Measurements from ENCODE around the gene SLC7A6.

DNA sequence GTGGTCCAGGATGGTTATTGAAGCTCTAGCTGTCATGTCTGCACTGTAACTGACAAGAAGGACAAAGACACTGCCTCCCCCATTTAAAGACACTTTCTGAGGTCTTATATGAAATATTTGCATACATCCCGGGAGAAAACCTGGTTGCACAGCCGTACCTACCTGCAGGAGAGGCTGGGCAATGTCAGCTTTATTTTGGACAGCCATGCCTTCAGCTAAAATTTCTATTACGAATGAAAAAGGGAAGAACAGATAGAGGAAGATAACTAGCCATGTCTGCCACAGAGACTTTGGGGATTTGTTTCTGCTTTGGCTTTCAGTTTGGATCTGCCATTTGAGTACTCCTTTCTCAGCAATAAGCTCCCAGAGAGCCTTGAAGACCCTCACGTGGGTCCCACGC lies 19.0 kb downstream of the SLC7A6 start:
- TF ChIP-seq, protein P1, sequence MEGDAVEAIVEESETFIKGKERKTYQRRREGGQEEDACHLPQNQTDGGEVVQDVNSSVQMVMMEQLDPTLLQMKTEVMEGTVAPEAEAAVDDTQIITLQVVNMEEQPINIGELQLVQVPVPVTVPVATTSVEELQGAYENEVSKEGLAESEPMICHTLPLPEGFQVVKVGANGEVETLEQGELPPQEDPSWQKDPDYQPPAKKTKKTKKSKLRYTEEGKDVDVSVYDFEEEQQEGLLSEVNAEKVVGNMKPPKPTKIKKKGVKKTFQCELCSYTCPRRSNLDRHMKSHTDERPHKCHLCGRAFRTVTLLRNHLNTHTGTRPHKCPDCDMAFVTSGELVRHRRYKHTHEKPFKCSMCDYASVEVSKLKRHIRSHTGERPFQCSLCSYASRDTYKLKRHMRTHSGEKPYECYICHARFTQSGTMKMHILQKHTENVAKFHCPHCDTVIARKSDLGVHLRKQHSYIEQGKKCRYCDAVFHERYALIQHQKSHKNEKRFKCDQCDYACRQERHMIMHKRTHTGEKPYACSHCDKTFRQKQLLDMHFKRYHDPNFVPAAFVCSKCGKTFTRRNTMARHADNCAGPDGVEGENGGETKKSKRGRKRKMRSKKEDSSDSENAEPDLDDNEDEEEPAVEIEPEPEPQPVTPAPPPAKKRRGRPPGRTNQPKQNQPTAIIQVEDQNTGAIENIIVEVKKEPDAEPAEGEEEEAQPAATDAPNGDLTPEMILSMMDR (IDR thresholded peaks at IDR 0.05; ENCODE audit: borderline replicate concordance, extremely low read depth, low read length, poor library complexity, severe bottlenecking), result no peak
- no peak for TF ChIP-seq EZH2 (IDR thresholded peaks at IDR 0.05; ENCODE audit: borderline replicate concordance, low read depth, low read length, severe bottlenecking)

All from DND-41 (cell line).